CD14-positive monocyte (primary cell): Measurements from ENCODE around the gene OR2M7. TPM values are rescaled to one million over a fixed set of nuclear protein-coding genes. Genes with fewer than 3 reads are reported as not detected.
A peak's percentile ranks its signal among the peaks of the same experiment; 100 is the strongest.

Experiments
- DNase-seq, 3 donors: peaks; one replicate each; pipeline ENCODE4 v3.0.0-alpha.2; 2011 to 2022
- H2AFZ ChIP-seq: 2 replicates; pipeline ENCODE4 v1.6.0; 2012; ENCODE audit warnings: mild to moderate bottlenecking, low read depth, low read length, inconsistent platforms; ENCODE audit not compliant: insufficient read depth, poor library complexity, severe bottlenecking
- H3K27ac ChIP-seq, 2 donors: 1 replicate in 1 of 2; 2 replicates in 1 of 2; pipeline ENCODE4 v1.5.1; 2012 to 2013; ENCODE audit warnings: low read length in 2 of 2, control low read depth in 1 of 2, inconsistent platforms in 1 of 2, low read depth in 1 of 2, mild to moderate bottlenecking in 1 of 2
- H3K27me3 ChIP-seq, 2 donors: one replicate each; pipeline versions ENCODE4 v1.6.0 to v1.6.1; 2011 to 2013; ENCODE audit warnings: low read length in 2 of 2; ENCODE audit not compliant: control insufficient read depth in 2 of 2, insufficient read depth in 2 of 2
- H3K36me3 ChIP-seq, 2 donors: replicated peaks in 1 of 2; 1 replicate in 1 of 2; 2 replicates in 1 of 2; pipeline versions ENCODE4 v1.5.1 to v1.6.1; 2012 to 2013; ENCODE audit warnings: low read length in 2 of 2, control low read depth in 1 of 2, inconsistent platforms in 1 of 2, mild to moderate bottlenecking in 1 of 2; ENCODE audit not compliant: insufficient read depth in 2 of 2, control insufficient read depth in 1 of 2
- H3K4me1 ChIP-seq, 2 donors: 1 replicate in 1 of 2; 2 replicates in 1 of 2; pipeline versions ENCODE4 v1.5.1 to v1.6.1; 2012 to 2013; ENCODE audit warnings: low read length in 2 of 2, control low read depth in 1 of 2, inconsistent platforms in 1 of 2, mild to moderate bottlenecking in 1 of 2, moderate library complexity in 1 of 2; ENCODE audit not compliant: insufficient read depth in 2 of 2, control insufficient read depth in 1 of 2
- H3K4me2 ChIP-seq: replicated peaks from 2 replicates; pipeline ENCODE3; 2012; ENCODE audit warnings: low read length, moderate library complexity, mild to moderate bottlenecking; ENCODE audit not compliant: poor library complexity, severe bottlenecking; ENCODE audit errors: extremely low read depth
- H3K4me3 ChIP-seq, 3 experiments: fragments of 200-600 bp in 1 of 3; sonication (generic) in 1 of 3; replicated peaks in 1 of 3; 1 replicate in 2 of 3; 2 replicates in 1 of 3; pipeline ENCODE4 v1.5.1; 2011 to 2013; ENCODE audit warnings: low read length in 3 of 3, mild to moderate bottlenecking in 3 of 3, control low read depth in 2 of 3, low read depth in 2 of 3, inconsistent platforms in 1 of 3, moderate library complexity in 1 of 3
- H3K79me2 ChIP-seq: 2 replicates; pipeline ENCODE4 v1.6.0; 2012; ENCODE audit warnings: mild to moderate bottlenecking, control low read depth, inconsistent platforms, low read length, moderate library complexity; ENCODE audit not compliant: insufficient read depth
- H3K9ac ChIP-seq: 2 replicates; pipeline ENCODE4 v1.6.0; 2017; ENCODE audit warnings: low read length, mild to moderate bottlenecking; ENCODE audit not compliant: insufficient read depth, poor library complexity, severe bottlenecking
- H3K9me3 ChIP-seq, 2 donors: replicated peaks in 1 of 2; 1 replicate in 1 of 2; 2 replicates in 1 of 2; pipeline versions ENCODE4 v1.5.1 to v1.6.1; 2012 to 2013; ENCODE audit warnings: low read length in 2 of 2, control low read depth in 1 of 2; ENCODE audit not compliant: control insufficient read depth in 1 of 2, insufficient read depth in 1 of 2
- H4K20me1 ChIP-seq: 2 replicates; pipeline ENCODE4 v1.6.0; 2012; ENCODE audit warnings: mild to moderate bottlenecking, low read length, control low read depth, moderate library complexity; ENCODE audit not compliant: insufficient read depth
- H3K27ac Mint-ChIP-seq, 7 donors: one replicate each; pipeline ENCODE4 v1.8.0; 2020; ENCODE audit warnings: mild to moderate bottlenecking in 7 of 7, mixed read lengths in 7 of 7, moderate library complexity in 6 of 7, inconsistent platforms in 2 of 7
- H3K27me3 Mint-ChIP-seq, 3 donors: one replicate each; pipeline ENCODE4 v1.8.0; 2021 to 2022; ENCODE audit warnings: low read depth in 3 of 3, mild to moderate bottlenecking in 3 of 3, mixed read lengths in 3 of 3, moderate library complexity in 3 of 3, inconsistent platforms in 1 of 3
- H3K36me3 Mint-ChIP-seq, 2 donors: one replicate each; pipeline ENCODE4 v1.8.0; 2020; ENCODE audit warnings: mixed read lengths in 2 of 2, inconsistent platforms in 1 of 2, mild to moderate bottlenecking in 1 of 2
- H3K4me1 Mint-ChIP-seq: one replicate; pipeline ENCODE4 v1.8.0; 2020; ENCODE audit warnings: mild to moderate bottlenecking, mixed read lengths
- H3K4me3 Mint-ChIP-seq, 2 donors: one replicate each; pipeline ENCODE4 v1.8.0; 2020; ENCODE audit warnings: mild to moderate bottlenecking in 2 of 2, mixed read lengths in 2 of 2, moderate library complexity in 1 of 2
- H3K9me3 Mint-ChIP-seq, 7 donors: one replicate each; pipeline ENCODE4 v1.8.0; 2020 to 2022; ENCODE audit warnings: mixed read lengths in 7 of 7, mild to moderate bottlenecking in 6 of 7, moderate library complexity in 6 of 7, inconsistent platforms in 2 of 7
- CTCF ChIP-seq: fragments of 200-600 bp; IDR thresholded peaks from one replicate; pipeline ENCODE4 v1.8.0; 2022; ENCODE audit warnings: antibody characterized with exemption, mild to moderate bottlenecking
- whole genome bisulfite sequencing: methylation state at CpG from one replicate; pipeline ENCODE4 v1.1.5; 2013; ENCODE audit warnings: missing lambda C conversion rate; ENCODE audit not compliant: insufficient coverage; 5-methylcytosine and 5-hydroxymethylcytosine counted together
- intact Hi-C, 2 donors: fragments of 100-400 bp; cut with micrococcal nuclease; formaldehyde crosslinking; loops; one replicate each; pipeline versions ENCODE4 v1.15.0 to v1.15.1; 2023
- polyA minus RNA-seq: library from RNA; depleted of rRNA, polyadenylated mRNA; stranded (reverse); fragments of >200 nt; gene quantifications from 2 replicates; pipeline ENCODE4 v1.2.3, GENCODE V29; 2012
- polyA plus RNA-seq, 3 donors: library from polyadenylated mRNA; depleted of rRNA in 1 of 3; unstranded in 2 of 3; stranded (reverse) in 1 of 3; fragments of 300-500 nt in 2 of 3; fragments of >200 nt in 1 of 3; fragmentation: Illumina TruSeq in 2 of 3; gene quantifications; 1 replicate in 2 of 3; 2 replicates in 1 of 3; pipeline ENCODE4 v1.2.3, GENCODE V29; 2012 to 2021
- total RNA-seq, 12 experiments: library from RNA in 1 of 12; stranded (reverse) in 1 of 12; fragments of 120-200 nt in 1 of 12; gene quantifications; one replicate each; pipeline ENCODE4 v1.2.4 and lab custom pipeline; 2013 to 2026; ENCODE audit warnings: mixed read lengths in 6 of 12, inconsistent platforms in 1 of 12

OR2M7 gene
- not detected for total RNA-seq (2013)
- polyA plus RNA-seq: not detected
- polyA minus RNA-seq: not detected in 2 replicates
- total RNA-seq (lab: John Stamatoyannopoulos, UW): 0 to 0.23 (median 0) reads per million in 11 experiments

GRCh38 chr1:248324468-248324867 lies at the start of gene OR2M7:
Gene OR2M7 (minus strand): TSS chr1:248324568. CDS start chr1:248324568, 0 bp downstream.
- H3K79me2 ChIP-seq: no peaks in the 10 kb centered on the region
- H3K9me3 Mint-ChIP-seq: peaks cover 0 to 7% (median 3%) of the 10 kb centered on the region in 7 donors
- DNase-seq: no peak
- H3K4me1 ChIP-seq: no peaks in the 10 kb centered on the region
- no peaks in the 10 kb centered on the region for H4K20me1 ChIP-seq
- no peaks in the 10 kb centered on the region for H3K9me3 ChIP-seq
- H3K27me3 Mint-ChIP-seq: peaks cover 0 to 2% (median 0%) of the 10 kb centered on the region in 3 donors
- no peak within 1 kb of the TSS for H3K4me3 ChIP-seq
- no peaks in the 10 kb centered on the region for H3K36me3 ChIP-seq
- H3K27ac ChIP-seq: no peak within 1 kb of the TSS
- H3K4me2 ChIP-seq: no peak within 1 kb of the TSS
- H3K36me3 Mint-ChIP-seq: no peaks in the 10 kb centered on the region
- intact Hi-C loops: no loop called here
- WGBS: no CpG with 5 or more reads among the region's 1 CpG
- H3K9ac ChIP-seq: no peak within 1 kb of the TSS
- H3K4me3 Mint-ChIP-seq: no peak within 1 kb of the TSS
- no peaks in the 10 kb centered on the region for H3K27me3 ChIP-seq
- no peaks in the 10 kb centered on the region for H3K4me1 Mint-ChIP-seq
- TF ChIP-seq CTCF: no peak
- peak within 1 kb of the TSS in 1 of 7 donors; percentile 27 for H3K27ac Mint-ChIP-seq
- no peak within 1 kb of the TSS for H2AFZ ChIP-seq

GRCh38 chr1:248373761-248374160 lies 49.4 kb upstream of the OR2M7 start:
- DNase-seq: no peak
- 92% methylated on average over 4 of the region's 4 CpGs for WGBS

More at GRCh38 chr1:248373761-248374160, 49.4 kb upstream of the OR2M7 start:
- no peaks in the 10 kb centered on the region for H3K79me2 ChIP-seq
- Mint-ChIP-seq H3K27ac (no peak overlapping the region), H3K27me3 (no peaks in the 10 kb centered on the region), H3K36me3 (no peaks in the 10 kb centered on the region), H3K4me3 (no peak overlapping the region), H3K9me3 (peaks cover 0 to 7% (median 0%) of the 10 kb centered on the region in 7 donors), H3K4me1 (no peaks in the 10 kb centered on the region)
- H3K9ac ChIP-seq: no peak overlapping the region
- no peak overlapping the region for H3K27ac ChIP-seq
- H4K20me1 ChIP-seq: no peaks in the 10 kb centered on the region
- no peak overlapping the region for H3K4me3 ChIP-seq
- intact Hi-C loops: no loop called here
- H2AFZ ChIP-seq: no peak overlapping the region
- H3K4me2 ChIP-seq: no peak overlapping the region
- H3K4me1 ChIP-seq: no peaks in the 10 kb centered on the region
- no peak for TF ChIP-seq CTCF
- no peaks in the 10 kb centered on the region for H3K27me3 ChIP-seq
- H3K36me3 ChIP-seq: no peaks in the 10 kb centered on the region
- peaks cover 0 to 6% of the 10 kb centered on the region in 2 donors for H3K9me3 ChIP-seq
